BJ (cell line): Measurements from ENCODE around the gene GHRL. TPM values are rescaled to one million over a fixed set of nuclear protein-coding genes. Genes with fewer than 3 reads are reported as not detected.

Source experiments
- CTCF ChIA-PET: fragments of 350-600 bp; formaldehyde crosslinking; extraction: SDS; loops from one replicate; lab custom pipeline; 2021; ENCODE audit warnings: antibody characterized with exemption, inconsistent platforms; lab: Yijun Ruan, JAX
- POLR2A ChIA-PET: fragments of 300-600 bp; sonication (Branson Sonifier 250); formaldehyde crosslinking; extraction: SDS; loops from one replicate; lab custom pipeline; 2021; ENCODE audit warnings: antibody characterized with exemption; lab: Charles Lee
- DNase-seq: peaks from one replicate; pipeline ENCODE4 v3.0.0-alpha.2; 2011; ENCODE audit warnings: low read depth
- H3K27me3 ChIP-seq: 2 replicates; pipeline ENCODE4 v1.6.0; 2011; ENCODE audit warnings: low read length; ENCODE audit not compliant: control insufficient read depth, insufficient read depth
- H3K36me3 ChIP-seq: 2 replicates; pipeline ENCODE4 v1.5.1; 2011; ENCODE audit warnings: low read length; ENCODE audit not compliant: control insufficient read depth, insufficient read depth
- H3K4me3 ChIP-seq: 2 replicates; pipeline ENCODE4 v1.5.1; 2011; ENCODE audit warnings: low read depth, mild to moderate bottlenecking, control low read depth, low read length
- CTCF ChIP-seq: IDR thresholded peaks from 2 replicates; pipeline ENCODE4 v1.5.1; 2011; ENCODE audit warnings: low read depth, mild to moderate bottlenecking, control low read depth, inconsistent platforms, low read length, moderate library complexity; ENCODE audit not compliant: insufficient read depth
- polyA plus RNA-seq: library from polyadenylated mRNA; depleted of rRNA; stranded (reverse); fragments of >200 nt; gene quantifications from 2 replicates; pipeline ENCODE4 v1.2.3, GENCODE V29; 2011

GHRL gene
- polyA plus RNA-seq, 1 experiment, result not detected

DNA sequence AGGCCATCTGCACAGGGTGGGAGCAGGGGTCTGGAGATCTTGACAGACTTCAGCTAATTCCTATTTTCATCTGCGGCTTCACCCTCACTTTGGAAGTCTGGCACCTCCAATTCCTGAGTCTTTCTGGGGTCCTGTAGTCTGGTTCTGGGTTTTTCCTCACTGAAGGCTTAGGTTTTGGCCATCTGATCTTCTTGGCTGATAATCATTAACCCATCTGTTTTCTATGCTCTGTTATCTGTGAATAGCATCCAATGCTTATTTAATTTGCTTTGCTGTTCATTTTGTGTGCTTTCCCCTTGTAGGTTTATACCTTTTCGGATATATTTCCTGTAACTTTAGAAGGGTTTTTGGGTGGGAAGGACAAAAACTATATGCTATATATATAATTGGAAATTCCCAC lies 26.9 kb downstream of the GHRL start:
- no peak overlapping the region for H3K4me3 ChIP-seq
- H3K36me3 ChIP-seq, result peaks cover 8% of the 10 kb centered on the region
- DNase-seq, result no peak
- POLR2A ChIA-PET, result no interaction called here
- no peaks in the 10 kb centered on the region for H3K27me3 ChIP-seq
- TF ChIP-seq CTCF, result no peak
- CTCF ChIA-PET, result interaction anchor here (0.6 to 0.7 kb wide), 2 partner anchors 271 to 359 kb away, joined by 3 read pairs; no protein-coding TSS in a partner anchor

DNA sequence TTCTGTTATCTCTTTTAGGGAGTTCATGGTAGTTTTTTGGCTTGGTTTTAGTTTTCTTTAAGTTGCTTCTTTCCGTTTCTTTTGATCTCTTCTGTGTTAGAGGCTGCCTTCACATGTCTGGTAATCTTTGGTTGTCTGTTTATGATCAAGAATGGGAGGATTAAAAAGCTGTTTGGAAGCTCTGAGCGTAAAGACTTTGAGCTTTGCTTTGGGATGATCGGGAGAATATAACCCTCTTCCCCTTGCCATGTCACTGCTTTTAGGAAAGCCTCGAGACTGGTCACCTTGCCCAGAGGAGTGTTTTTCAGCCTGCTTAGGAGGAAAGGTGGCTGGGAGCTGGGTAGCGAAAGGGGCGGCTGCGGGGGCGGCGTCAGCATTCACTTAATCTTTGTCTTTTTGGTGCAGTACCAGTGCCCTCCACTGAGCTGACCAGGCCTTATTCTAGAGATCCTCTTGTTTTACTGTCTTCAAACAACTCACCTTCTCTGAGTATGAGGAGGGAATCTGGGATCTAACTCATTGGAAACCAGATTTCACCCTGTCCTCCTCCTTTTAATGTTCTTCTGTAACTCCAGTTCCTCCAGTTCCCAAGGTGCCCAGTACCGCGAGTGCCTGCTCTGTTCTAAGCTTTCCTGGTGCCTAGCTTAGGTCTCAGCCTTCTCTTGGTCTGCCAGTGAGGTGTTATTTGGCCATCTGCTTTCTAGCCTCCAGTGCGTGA lies 28.9 kb downstream of the GHRL start:
- DNase-seq, result no peak
- ChIA-PET POLR2A (no interaction called here), CTCF (interaction anchor here (0.6 to 2.2 kb wide), 16 partner anchors 9 to 331 kb away, joined by 3 to 10 read pairs (median 5); partner anchors contain the start of genes CRELD1 and IRAK2)
- peaks cover 5% of the 10 kb centered on the region for H3K36me3 ChIP-seq
- H3K27me3 ChIP-seq, result no peaks in the 10 kb centered on the region
- TF ChIP-seq CTCF, result peak; percentile 57
- no peak overlapping the region for H3K4me3 ChIP-seq

DNA sequence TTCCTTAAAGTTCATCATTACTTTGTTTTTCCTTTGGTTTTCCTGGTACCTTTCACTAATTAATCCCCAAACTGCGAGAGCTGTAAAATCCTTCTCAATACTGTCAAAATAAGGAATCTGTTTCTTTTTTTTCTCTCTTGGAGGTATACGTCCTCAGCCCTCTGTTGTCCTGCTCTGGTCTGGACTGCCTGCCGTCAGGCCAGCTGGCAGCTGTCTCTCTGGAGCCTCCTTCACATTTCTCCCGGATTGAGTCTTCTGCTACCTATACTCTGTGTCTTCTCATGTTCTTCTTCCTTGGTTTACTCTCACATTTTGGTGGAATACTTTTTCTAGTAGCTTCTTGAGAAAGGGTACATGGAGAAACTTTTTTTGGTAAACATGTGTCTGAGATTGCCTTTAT lies 30.7 kb downstream of the GHRL start:
- no peak for TF ChIP-seq CTCF
- ChIA-PET CTCF (interaction anchor here (0.6 to 2.2 kb wide), 5 partner anchors 13 to 1508 kb away, joined by 3 to 9 read pairs (median 4); no protein-coding TSS in a partner anchor), POLR2A (no interaction called here)

GRCh38 chr3:10260211-10260701 lies 32.5 kb downstream of the GHRL start:
- no peaks in the 10 kb centered on the region for H3K27me3 ChIP-seq
- CTCF ChIA-PET, result no interaction called here
- H3K4me3 ChIP-seq, result no peak overlapping the region
- POLR2A ChIA-PET, result no interaction called here
- peaks cover 7% of the 10 kb centered on the region for H3K36me3 ChIP-seq
- no peak for TF ChIP-seq CTCF
- DNase-seq, result no peak

More for the DNA sequence above, 30.7 kb downstream of the GHRL start:
- peaks cover 5% of the 10 kb centered on the region for H3K36me3 ChIP-seq
- DNase-seq, result no peak
- H3K27me3 ChIP-seq, result no peaks in the 10 kb centered on the region
- no peak overlapping the region for H3K4me3 ChIP-seq

DNA sequence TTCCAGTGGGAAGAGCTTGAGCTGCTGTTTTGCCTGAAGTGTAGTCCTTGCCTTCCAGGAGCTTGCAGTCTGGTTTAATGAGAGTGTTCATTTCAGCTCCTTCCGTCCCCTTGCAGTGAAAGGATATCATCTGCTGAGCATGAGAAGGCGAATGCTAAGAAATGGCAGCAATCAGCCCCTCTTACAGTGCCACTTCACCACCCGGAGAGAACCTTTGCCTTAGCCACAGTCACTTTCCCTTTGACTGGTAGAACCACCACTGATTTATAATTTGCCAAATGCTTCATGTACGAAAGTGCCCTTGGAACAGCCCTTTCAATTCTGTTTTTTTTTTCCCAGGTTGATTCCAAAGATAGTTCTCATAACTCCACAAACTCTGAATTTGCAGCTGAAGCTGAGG lies 32.9 kb downstream of the GHRL start:
- Histone ChIP-seq H3K4me3 (no peak overlapping the region), H3K36me3 (peaks cover 7% of the 10 kb centered on the region), H3K27me3 (no peaks in the 10 kb centered on the region)
- no peak for DNase-seq
- POLR2A ChIA-PET, result no interaction called here
- CTCF ChIA-PET, result no interaction called here
- TF ChIP-seq CTCF, result no peak
